CD14-positive monocyte (primary cell): Measurements from ENCODE around the gene IRAK3. TPM values are rescaled to one million over a fixed set of nuclear protein-coding genes. Genes with fewer than 3 reads are reported as not detected.

Experiments used
- DNase-seq, 3 donors: peaks; one replicate each; pipeline ENCODE4 v3.0.0-alpha.2; 2011 to 2022
- H2AFZ ChIP-seq: 2 replicates; pipeline ENCODE4 v1.6.0; 2012; ENCODE audit warnings: mild to moderate bottlenecking, low read depth, low read length, inconsistent platforms; ENCODE audit not compliant: insufficient read depth, poor library complexity, severe bottlenecking
- H3K27ac ChIP-seq, 2 donors: 1 replicate in 1 of 2; 2 replicates in 1 of 2; pipeline ENCODE4 v1.5.1; 2012 to 2013; ENCODE audit warnings: low read length in 2 of 2, control low read depth in 1 of 2, inconsistent platforms in 1 of 2, low read depth in 1 of 2, mild to moderate bottlenecking in 1 of 2
- H3K27me3 ChIP-seq, 2 donors: one replicate each; pipeline versions ENCODE4 v1.6.0 to v1.6.1; 2011 to 2013; ENCODE audit warnings: low read length in 2 of 2; ENCODE audit not compliant: control insufficient read depth in 2 of 2, insufficient read depth in 2 of 2
- H3K36me3 ChIP-seq, 2 donors: replicated peaks in 1 of 2; 1 replicate in 1 of 2; 2 replicates in 1 of 2; pipeline versions ENCODE4 v1.5.1 to v1.6.1; 2012 to 2013; ENCODE audit warnings: low read length in 2 of 2, control low read depth in 1 of 2, inconsistent platforms in 1 of 2, mild to moderate bottlenecking in 1 of 2; ENCODE audit not compliant: insufficient read depth in 2 of 2, control insufficient read depth in 1 of 2
- H3K4me1 ChIP-seq, 2 donors: 1 replicate in 1 of 2; 2 replicates in 1 of 2; pipeline versions ENCODE4 v1.5.1 to v1.6.1; 2012 to 2013; ENCODE audit warnings: low read length in 2 of 2, control low read depth in 1 of 2, inconsistent platforms in 1 of 2, mild to moderate bottlenecking in 1 of 2, moderate library complexity in 1 of 2; ENCODE audit not compliant: insufficient read depth in 2 of 2, control insufficient read depth in 1 of 2
- H3K4me2 ChIP-seq: replicated peaks from 2 replicates; pipeline ENCODE3; 2012; ENCODE audit warnings: low read length, moderate library complexity, mild to moderate bottlenecking; ENCODE audit not compliant: poor library complexity, severe bottlenecking; ENCODE audit errors: extremely low read depth
- H3K4me3 ChIP-seq, 3 experiments: fragments of 200-600 bp in 1 of 3; sonication (generic) in 1 of 3; replicated peaks in 1 of 3; 1 replicate in 2 of 3; 2 replicates in 1 of 3; pipeline ENCODE4 v1.5.1; 2011 to 2013; ENCODE audit warnings: low read length in 3 of 3, mild to moderate bottlenecking in 3 of 3, control low read depth in 2 of 3, low read depth in 2 of 3, inconsistent platforms in 1 of 3, moderate library complexity in 1 of 3
- H3K79me2 ChIP-seq: 2 replicates; pipeline ENCODE4 v1.6.0; 2012; ENCODE audit warnings: mild to moderate bottlenecking, control low read depth, inconsistent platforms, low read length, moderate library complexity; ENCODE audit not compliant: insufficient read depth
- H3K9ac ChIP-seq: 2 replicates; pipeline ENCODE4 v1.6.0; 2017; ENCODE audit warnings: low read length, mild to moderate bottlenecking; ENCODE audit not compliant: insufficient read depth, poor library complexity, severe bottlenecking
- H3K9me3 ChIP-seq, 2 donors: replicated peaks in 1 of 2; 1 replicate in 1 of 2; 2 replicates in 1 of 2; pipeline versions ENCODE4 v1.5.1 to v1.6.1; 2012 to 2013; ENCODE audit warnings: low read length in 2 of 2, control low read depth in 1 of 2; ENCODE audit not compliant: control insufficient read depth in 1 of 2, insufficient read depth in 1 of 2
- H4K20me1 ChIP-seq: 2 replicates; pipeline ENCODE4 v1.6.0; 2012; ENCODE audit warnings: mild to moderate bottlenecking, low read length, control low read depth, moderate library complexity; ENCODE audit not compliant: insufficient read depth
- H3K27ac Mint-ChIP-seq, 7 donors: one replicate each; pipeline ENCODE4 v1.8.0; 2020; ENCODE audit warnings: mild to moderate bottlenecking in 7 of 7, mixed read lengths in 7 of 7, moderate library complexity in 6 of 7, inconsistent platforms in 2 of 7
- H3K27me3 Mint-ChIP-seq, 3 donors: one replicate each; pipeline ENCODE4 v1.8.0; 2021 to 2022; ENCODE audit warnings: low read depth in 3 of 3, mild to moderate bottlenecking in 3 of 3, mixed read lengths in 3 of 3, moderate library complexity in 3 of 3, inconsistent platforms in 1 of 3
- H3K36me3 Mint-ChIP-seq, 2 donors: one replicate each; pipeline ENCODE4 v1.8.0; 2020; ENCODE audit warnings: mixed read lengths in 2 of 2, inconsistent platforms in 1 of 2, mild to moderate bottlenecking in 1 of 2
- H3K4me1 Mint-ChIP-seq: one replicate; pipeline ENCODE4 v1.8.0; 2020; ENCODE audit warnings: mild to moderate bottlenecking, mixed read lengths
- H3K4me3 Mint-ChIP-seq, 2 donors: one replicate each; pipeline ENCODE4 v1.8.0; 2020; ENCODE audit warnings: mild to moderate bottlenecking in 2 of 2, mixed read lengths in 2 of 2, moderate library complexity in 1 of 2
- H3K9me3 Mint-ChIP-seq, 7 donors: one replicate each; pipeline ENCODE4 v1.8.0; 2020 to 2022; ENCODE audit warnings: mixed read lengths in 7 of 7, mild to moderate bottlenecking in 6 of 7, moderate library complexity in 6 of 7, inconsistent platforms in 2 of 7
- CTCF ChIP-seq: fragments of 200-600 bp; IDR thresholded peaks from one replicate; pipeline ENCODE4 v1.8.0; 2022; ENCODE audit warnings: antibody characterized with exemption, mild to moderate bottlenecking
- WGBS: methylation state at CpG from one replicate; pipeline ENCODE4 v1.1.5; 2013; ENCODE audit warnings: missing lambda C conversion rate; ENCODE audit not compliant: insufficient coverage; 5-methylcytosine and 5-hydroxymethylcytosine counted together
- intact Hi-C, 2 donors: fragments of 100-400 bp; cut with micrococcal nuclease; formaldehyde crosslinking; loops; one replicate each; pipeline versions ENCODE4 v1.15.0 to v1.15.1; 2023
- polyA plus RNA-seq, 3 donors: library from polyadenylated mRNA; depleted of rRNA in 1 of 3; unstranded in 2 of 3; stranded (reverse) in 1 of 3; fragments of 300-500 nt in 2 of 3; fragments of >200 nt in 1 of 3; fragmentation: Illumina TruSeq in 2 of 3; gene quantifications; 1 replicate in 2 of 3; 2 replicates in 1 of 3; pipeline ENCODE4 v1.2.3, GENCODE V29; 2012 to 2021

The IRAK3 gene
- polyA plus RNA-seq, 3 donors = 56.9 to 59.7 (median 58.0) TPM

DNA sequence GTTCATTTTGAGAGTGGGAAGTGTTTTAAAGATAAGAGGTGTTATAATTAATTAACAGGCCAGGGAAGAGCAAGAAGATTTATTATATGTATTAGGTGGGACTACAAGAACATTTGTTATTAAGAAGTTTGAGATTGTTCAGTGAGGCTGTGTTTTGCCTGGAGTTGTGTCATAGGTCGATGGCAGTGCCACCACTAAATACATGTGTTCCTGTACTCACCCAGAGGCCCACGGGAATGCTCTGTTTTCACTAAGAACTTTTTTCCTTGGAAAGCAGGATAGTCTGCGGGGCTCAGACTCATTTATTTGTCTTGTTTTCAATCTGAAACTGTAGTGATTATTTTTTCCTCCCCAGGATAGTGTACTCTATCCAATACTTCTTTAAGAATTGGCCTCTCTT is 10.1 kb downstream of the IRAK3 start:
- TF ChIP-seq CTCF = no peak
- no peak for DNase-seq
- no CpG with 5 or more reads among the region's 3 CpGs for WGBS
- Histone ChIP-seq H3K4me2 (no peak overlapping the region), H3K79me2 (peaks cover 100% of the 10 kb centered on the region), H3K36me3 (peaks cover 22 to 59% of the 10 kb centered on the region in 2 donors), H3K9me3 (no peaks in the 10 kb centered on the region), H3K27me3 (no peaks in the 10 kb centered on the region), H3K4me3 (no peak overlapping the region), H3K9ac (no peak overlapping the region), H3K4me1 (peaks cover 45 to 56% of the 10 kb centered on the region in 2 donors), H2AFZ (no peak overlapping the region), H4K20me1 (peaks cover 95% of the 10 kb centered on the region), H3K27ac (peak overlapping the region in 1 of 2 donors; percentile 84)
- Mint-ChIP-seq H3K4me1 (peaks cover 65% of the 10 kb centered on the region), H3K36me3 (peaks cover 49 to 61% of the 10 kb centered on the region in 2 donors), H3K4me3 (no peak overlapping the region), H3K9me3 (peaks cover 0 to 8% (median 0%) of the 10 kb centered on the region in 7 donors), H3K27me3 (no peaks in the 10 kb centered on the region), H3K27ac (peak overlapping the region in 5 of 7 donors; percentile 23 to 88 (median 73))
- intact Hi-C loops = loop anchor here in 1 of 2 donors (10.0 kb wide), 1 partner anchor 54 kb away; no protein-coding TSS in a partner anchor

DNA sequence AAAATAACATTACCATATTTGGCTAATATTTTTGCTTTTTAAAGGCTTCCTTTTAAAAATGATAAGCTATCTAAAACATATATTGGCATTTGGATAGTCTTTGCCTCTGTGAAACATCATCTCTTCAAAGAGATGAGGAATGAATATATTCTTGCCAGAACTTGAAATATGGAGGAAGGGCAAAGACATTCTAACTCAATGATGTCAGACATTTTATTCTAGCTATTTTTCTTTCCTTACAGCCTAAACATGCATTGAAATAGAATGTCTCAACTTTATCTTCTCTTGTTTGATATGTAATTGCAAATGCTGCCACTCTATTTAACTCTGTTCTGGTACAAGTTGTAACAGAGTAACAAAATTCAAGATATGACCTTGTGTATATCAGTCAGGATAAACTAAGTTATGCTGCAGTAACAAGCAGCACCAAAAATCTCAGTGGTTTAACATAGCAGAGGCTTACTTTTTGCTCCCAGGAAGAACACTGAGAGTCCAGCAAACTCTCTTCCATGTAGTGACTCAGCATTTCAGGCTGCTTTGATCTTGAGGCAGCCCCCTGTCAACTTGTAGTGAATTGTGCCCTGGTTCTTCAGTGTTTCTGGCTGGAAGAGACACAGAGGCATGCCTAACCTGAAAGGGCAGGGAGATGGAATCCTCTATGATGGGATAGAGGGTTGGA is 11.0 kb downstream of the IRAK3 start:
- Histone ChIP-seq H3K27ac (peak overlapping the region in 1 of 2 donors; percentile 84), H3K4me3 (no peak overlapping the region), H3K9me3 (no peaks in the 10 kb centered on the region), H3K36me3 (peaks cover 26 to 59% of the 10 kb centered on the region in 2 donors), H3K4me1 (peaks cover 37 to 48% of the 10 kb centered on the region in 2 donors), H4K20me1 (peaks cover 95% of the 10 kb centered on the region), H3K79me2 (peaks cover 100% of the 10 kb centered on the region), H3K4me2 (no peak overlapping the region), H3K27me3 (no peaks in the 10 kb centered on the region), H3K9ac (no peak overlapping the region), H2AFZ (no peak overlapping the region)
- Mint-ChIP-seq H3K27me3 (no peaks in the 10 kb centered on the region), H3K4me1 (peaks cover 57% of the 10 kb centered on the region), H3K36me3 (peaks cover 51 to 61% of the 10 kb centered on the region in 2 donors), H3K4me3 (no peak overlapping the region), H3K27ac (peak overlapping the region in 5 of 7 donors; percentile 46 to 81 (median 64)), H3K9me3 (peaks cover 0 to 6% (median 0%) of the 10 kb centered on the region in 7 donors)
- DNase-seq = no peak
- intact Hi-C loops = loop anchor here in 1 of 2 donors (5.0 to 10.0 kb wide), 2 partner anchors 33 to 55 kb away; partner anchors contain the start of gene TMBIM4
- no peak for TF ChIP-seq CTCF
